Liver (tissue), 9 donors: Measurements from ENCODE around the gene DGKA. TPM values are rescaled to one million over a fixed set of nuclear protein-coding genes. Genes with fewer than 3 reads are reported as not detected.
A peak's percentile ranks its signal among the peaks of the same experiment; 100 is the strongest.

Experiments
- DNase-seq: peaks from one replicate; pipeline ENCODE4 v3.0.0-alpha.2; 2017; ENCODE audit warnings: low spot score
- H3K27ac ChIP-seq, 2 donors: one replicate each; pipeline ENCODE4 v1.7.0; 2013; ENCODE audit warnings: inconsistent platforms in 2 of 2, low read length in 2 of 2, control low read depth in 1 of 2, low read depth in 1 of 2, mild to moderate bottlenecking in 1 of 2
- H3K27me3 ChIP-seq, 4 donors: one replicate each; pipeline versions ENCODE4 v1.6.1 to v1.7.0; 2013; ENCODE audit warnings: low read length in 3 of 4, inconsistent platforms in 1 of 4, mild to moderate bottlenecking in 1 of 4, moderate library complexity in 1 of 4; ENCODE audit not compliant: control insufficient read depth in 4 of 4, insufficient read depth in 4 of 4
- H3K36me3 ChIP-seq, 4 donors: one replicate each; pipeline versions ENCODE4 v1.6.1 to v1.7.0; 2013; ENCODE audit warnings: low read length in 3 of 4, mild to moderate bottlenecking in 3 of 4, low read depth in 1 of 4, moderate library complexity in 1 of 4; ENCODE audit not compliant: control insufficient read depth in 4 of 4, insufficient read depth in 3 of 4
- H3K4me1 ChIP-seq, 4 donors: one replicate each; pipeline versions ENCODE4 v1.6.1 to v1.7.0; 2013; ENCODE audit warnings: low read length in 3 of 4, mild to moderate bottlenecking in 3 of 4, moderate library complexity in 1 of 4; ENCODE audit not compliant: control insufficient read depth in 4 of 4, insufficient read depth in 4 of 4
- H3K4me3 ChIP-seq, 3 donors: one replicate each; pipeline versions ENCODE4 v1.6.1 to v1.7.0; 2013; ENCODE audit warnings: low read length in 3 of 3, control low read depth in 1 of 3, low read depth in 1 of 3, mild to moderate bottlenecking in 1 of 3
- H3K9ac ChIP-seq, 2 donors: one replicate each; pipeline ENCODE4 v1.7.0; 2013; ENCODE audit warnings: low read length in 2 of 2, mild to moderate bottlenecking in 2 of 2, moderate library complexity in 2 of 2, control low read depth in 1 of 2, low read depth in 1 of 2
- H3K9me3 ChIP-seq, 4 donors: one replicate each; pipeline versions ENCODE4 v1.6.1 to v1.7.0; 2013; ENCODE audit warnings: low read length in 3 of 4; ENCODE audit not compliant: control insufficient read depth in 4 of 4
- ATF3 ChIP-seq: IDR thresholded peaks from 2 replicates; pipeline ENCODE4 v1.6.1; 2016; ENCODE audit warnings: antibody characterized with exemption
- EGR1 ChIP-seq, 2 donors: IDR thresholded peaks; 2 replicates each; pipeline ENCODE4 v1.6.1; 2016 to 2018; ENCODE audit warnings: antibody characterized with exemption in 2 of 2, low read depth in 2 of 2
- FOXA1 ChIP-seq: IDR thresholded peaks from 2 replicates; pipeline ENCODE4 v1.6.1; 2016; ENCODE audit warnings: antibody characterized with exemption
- FOXA2 ChIP-seq: IDR thresholded peaks from 2 replicates; pipeline ENCODE4 v1.6.1; 2016; ENCODE audit warnings: antibody characterized with exemption
- GABPA ChIP-seq, 2 donors: IDR thresholded peaks in 1 of 2; conservative IDR thresholded peaks in 1 of 2; 2 replicates each; pipeline ENCODE4 v1.6.1; 2016; ENCODE audit warnings: antibody characterized with exemption in 2 of 2, mild to moderate bottlenecking in 1 of 2, moderate library complexity in 1 of 2
- HNF4A ChIP-seq, 2 donors: conservative IDR thresholded peaks; 2 replicates each; pipeline ENCODE4 v1.6.1; 2016; ENCODE audit warnings: antibody characterized with exemption in 2 of 2, mild to moderate bottlenecking in 2 of 2
- HNF4G ChIP-seq: IDR thresholded peaks from 2 replicates; pipeline ENCODE4 v1.6.1; 2016; ENCODE audit warnings: antibody characterized with exemption
- JUND ChIP-seq, 2 donors: IDR thresholded peaks; 2 replicates each; pipeline ENCODE4 v1.6.1; 2016; ENCODE audit warnings: antibody characterized with exemption in 2 of 2
- MAX ChIP-seq: IDR thresholded peaks from 2 replicates; pipeline ENCODE4 v1.6.1; 2016; ENCODE audit warnings: antibody characterized with exemption
- NR2F2 ChIP-seq: IDR thresholded peaks from 2 replicates; pipeline ENCODE4 v1.6.1; 2016; ENCODE audit warnings: antibody characterized with exemption
- RAD21 ChIP-seq, 2 donors: IDR thresholded peaks; 2 replicates each; pipeline ENCODE4 v1.6.1; 2016; ENCODE audit warnings: antibody characterized with exemption in 2 of 2, mild to moderate bottlenecking in 2 of 2
- REST ChIP-seq: IDR thresholded peaks from 2 replicates; pipeline ENCODE4 v1.6.1; 2016; ENCODE audit warnings: antibody characterized with exemption, mild to moderate bottlenecking
- RXRA ChIP-seq, 2 donors: IDR thresholded peaks; 2 replicates each; pipeline ENCODE4 v1.6.1; 2017 to 2018; ENCODE audit warnings: antibody characterized with exemption in 2 of 2, mild to moderate bottlenecking in 1 of 2
- SP1 ChIP-seq: IDR thresholded peaks from 2 replicates; pipeline ENCODE4 v1.6.1; 2018; ENCODE audit warnings: antibody characterized with exemption, mild to moderate bottlenecking
- TAF1 ChIP-seq: conservative IDR thresholded peaks from 2 replicates; pipeline ENCODE4 v1.6.1; 2016; ENCODE audit warnings: antibody characterized with exemption, mild to moderate bottlenecking
- YY1 ChIP-seq: IDR thresholded peaks from 2 replicates; pipeline ENCODE4 v1.6.1; 2016; ENCODE audit warnings: antibody characterized with exemption, mild to moderate bottlenecking
- WGBS: extraction: QIAGEN DNeasy Blood & Tissue Kit; methylation state at CpG from one replicate; pipeline ENCODE4 v1.1.7; 2013; 5-methylcytosine and 5-hydroxymethylcytosine counted together
- polyA plus RNA-seq, 2 donors: library from polyadenylated mRNA; stranded (reverse) in 1 of 2; unstranded in 1 of 2; fragments of 200-250 nt in 1 of 2; fragments of >200 nt in 1 of 2; fragmentation: Nextera tagmentation in 1 of 2; extraction: Ambion mirVana in 1 of 2; gene quantifications; one replicate each; pipeline versions ENCODE4 v1.2.1 to v1.2.3, GENCODE V29; 2013 to 2015
- total RNA-seq, 2 donors: library from RNA; depleted of rRNA; stranded (reverse); fragments of >200 nt; gene quantifications; one replicate each; pipeline ENCODE4 v1.2.3, GENCODE V29; 2014
- TF ChIP-seq, protein P1 (sequence below): IDR thresholded peaks from 2 replicates; pipeline ENCODE4 v1.6.1; 2016; ENCODE audit warnings: antibody characterized with exemption
- TF ChIP-seq, protein P2 (sequence below): fragments of 150-350 bp; IDR thresholded peaks from 2 replicates; pipeline ENCODE4 v1.5.1; 2017; ENCODE audit warnings: improper control_type of control experiment, low read depth, low read length; ENCODE audit not compliant: missing input control
- donor health status: healthy.
- donor health status: healthy.
- donor health status: healthy.
- donor health status: healthy.
- donor health status: healthy.

The DGKA gene
- total and polyA plus RNA-seq, 4 donors = 2.1 to 10.5 (median 5.1) TPM

GRCh38 chr12:55972456-55972855 is 41.5 kb downstream of the DGKA start:
- no peaks in the 10 kb centered on the region for H3K9me3 ChIP-seq
- H3K27ac ChIP-seq = peak overlapping the region; percentile 88 to 93
- peaks cover 9 to 34% (median 22%) of the 10 kb centered on the region in 4 donors for H3K4me1 ChIP-seq
- DNase-seq = no peak
- H3K4me3 ChIP-seq = peak overlapping the region; percentile 60 to 88 (median 79)
- 24% methylated on average over 1 of the region's 1 CpG for WGBS
- H3K36me3 ChIP-seq = peaks cover 0 to 4% (median 0%) of the 10 kb centered on the region in 4 donors
- H3K27me3 ChIP-seq = no peaks in the 10 kb centered on the region
- TF ChIP-seq RAD21 (IDR thresholded peaks at IDR 0.05) (no peak), ATF3 (no peak), GABPA (IDR thresholded peaks at IDR 0.05 in 1 of 2, conservative IDR thresholded peaks at IDR 0.05 in 1 of 2) (no peak), JUND (IDR thresholded peaks at IDR 0.05) (no peak), RXRA (IDR thresholded peaks at IDR 0.05) (no peak), HNF4G (no peak)
- TF ChIP-seq, protein P1, sequence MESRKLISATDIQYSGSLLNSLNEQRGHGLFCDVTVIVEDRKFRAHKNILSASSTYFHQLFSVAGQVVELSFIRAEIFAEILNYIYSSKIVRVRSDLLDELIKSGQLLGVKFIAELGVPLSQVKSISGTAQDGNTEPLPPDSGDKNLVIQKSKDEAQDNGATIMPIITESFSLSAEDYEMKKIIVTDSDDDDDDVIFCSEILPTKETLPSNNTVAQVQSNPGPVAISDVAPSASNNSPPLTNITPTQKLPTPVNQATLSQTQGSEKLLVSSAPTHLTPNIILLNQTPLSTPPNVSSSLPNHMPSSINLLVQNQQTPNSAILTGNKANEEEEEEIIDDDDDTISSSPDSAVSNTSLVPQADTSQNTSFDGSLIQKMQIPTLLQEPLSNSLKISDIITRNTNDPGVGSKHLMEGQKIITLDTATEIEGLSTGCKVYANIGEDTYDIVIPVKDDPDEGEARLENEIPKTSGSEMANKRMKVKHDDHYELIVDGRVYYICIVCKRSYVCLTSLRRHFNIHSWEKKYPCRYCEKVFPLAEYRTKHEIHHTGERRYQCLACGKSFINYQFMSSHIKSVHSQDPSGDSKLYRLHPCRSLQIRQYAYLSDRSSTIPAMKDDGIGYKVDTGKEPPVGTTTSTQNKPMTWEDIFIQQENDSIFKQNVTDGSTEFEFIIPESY = no peak
- H3K9ac ChIP-seq = peak overlapping the region; percentile 91

- peak; percentile 56 for DNase-seq
- peak overlapping the region; percentile 91 for H3K9ac ChIP-seq
- peak overlapping the region; percentile 88 to 93 for H3K27ac ChIP-seq
- no peaks in the 10 kb centered on the region for H3K9me3 ChIP-seq
- under 1% methylated on average over 18 of the region's 18 CpGs for WGBS
- TF ChIP-seq EGR1 (IDR thresholded peaks at IDR 0.05; ENCODE audit: low read depth in 2 of 2) (no peak), FOXA2 (no peak), TAF1 (peak; percentile 31), SP1 (no peak), GABPA (IDR thresholded peaks at IDR 0.05 in 1 of 2, conservative IDR thresholded peaks at IDR 0.05 in 1 of 2) (no peak), FOXA1 (peak; percentile 59), HNF4A (conservative IDR thresholded peaks at IDR 0.05) (no peak), YY1 (no peak), REST (peak; percentile 78), MAX (peak; percentile 32), RXRA (IDR thresholded peaks at IDR 0.05) (no peak), RAD21 (IDR thresholded peaks at IDR 0.05) (peak; percentile 15 to 29), JUND (IDR thresholded peaks at IDR 0.05) (no peak), ATF3 (no peak), NR2F2 (no peak), HNF4G (no peak)
- TF ChIP-seq, protein P1 = no peak
- TF ChIP-seq, protein P2, sequence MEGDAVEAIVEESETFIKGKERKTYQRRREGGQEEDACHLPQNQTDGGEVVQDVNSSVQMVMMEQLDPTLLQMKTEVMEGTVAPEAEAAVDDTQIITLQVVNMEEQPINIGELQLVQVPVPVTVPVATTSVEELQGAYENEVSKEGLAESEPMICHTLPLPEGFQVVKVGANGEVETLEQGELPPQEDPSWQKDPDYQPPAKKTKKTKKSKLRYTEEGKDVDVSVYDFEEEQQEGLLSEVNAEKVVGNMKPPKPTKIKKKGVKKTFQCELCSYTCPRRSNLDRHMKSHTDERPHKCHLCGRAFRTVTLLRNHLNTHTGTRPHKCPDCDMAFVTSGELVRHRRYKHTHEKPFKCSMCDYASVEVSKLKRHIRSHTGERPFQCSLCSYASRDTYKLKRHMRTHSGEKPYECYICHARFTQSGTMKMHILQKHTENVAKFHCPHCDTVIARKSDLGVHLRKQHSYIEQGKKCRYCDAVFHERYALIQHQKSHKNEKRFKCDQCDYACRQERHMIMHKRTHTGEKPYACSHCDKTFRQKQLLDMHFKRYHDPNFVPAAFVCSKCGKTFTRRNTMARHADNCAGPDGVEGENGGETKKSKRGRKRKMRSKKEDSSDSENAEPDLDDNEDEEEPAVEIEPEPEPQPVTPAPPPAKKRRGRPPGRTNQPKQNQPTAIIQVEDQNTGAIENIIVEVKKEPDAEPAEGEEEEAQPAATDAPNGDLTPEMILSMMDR = no peak
- H3K4me3 ChIP-seq = peak overlapping the region; percentile 60 to 88 (median 79)
- peaks cover 7 to 30% (median 21%) of the 10 kb centered on the region in 4 donors for H3K4me1 ChIP-seq
- peaks cover 0 to 4% (median 0%) of the 10 kb centered on the region in 4 donors for H3K36me3 ChIP-seq
- no peaks in the 10 kb centered on the region for H3K27me3 ChIP-seq
Measured at GRCh38 chr12:55972911-55973598, 42.1 kb downstream of the DGKA start.
